T1000 (cell line): ENCODE results near the gene TUBA3C.

Experiments used
- DNase-seq: peaks from one replicate; lab custom pipeline; 2025; ENCODE audit warnings: mixed read lengths; lab: John Stamatoyannopoulos, UW

The TUBA3C gene

GRCh38 chr13:19161308-19161707 lies 20.3 kb downstream of the TUBA3C start:
- DNase-seq: no peak

- no peak for DNase-seq
These were observed 21.7 kb downstream of the TUBA3C start for GRCh38 chr13:19159761-19160420.

DNA sequence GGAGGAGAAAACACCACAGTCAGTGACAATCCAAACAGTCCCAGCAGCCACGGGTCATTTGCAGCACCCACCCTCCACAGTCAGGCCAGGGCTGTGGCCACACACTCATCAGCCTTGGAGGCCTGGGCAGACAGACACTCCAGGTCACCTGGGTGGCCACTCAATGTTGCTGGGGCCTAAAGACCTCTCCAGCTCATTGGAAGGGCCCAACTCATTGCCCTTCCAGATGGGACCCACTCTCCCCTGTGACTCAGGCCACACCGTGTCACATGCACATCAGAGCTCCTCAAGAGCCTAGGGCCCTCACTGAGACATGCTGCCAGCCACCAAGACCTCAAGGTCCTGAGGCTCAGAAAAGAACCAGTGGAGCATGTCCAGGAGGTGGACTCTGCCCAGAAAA lies 22.4 kb downstream of the TUBA3C start:
- DNase-seq: no peak

DNA sequence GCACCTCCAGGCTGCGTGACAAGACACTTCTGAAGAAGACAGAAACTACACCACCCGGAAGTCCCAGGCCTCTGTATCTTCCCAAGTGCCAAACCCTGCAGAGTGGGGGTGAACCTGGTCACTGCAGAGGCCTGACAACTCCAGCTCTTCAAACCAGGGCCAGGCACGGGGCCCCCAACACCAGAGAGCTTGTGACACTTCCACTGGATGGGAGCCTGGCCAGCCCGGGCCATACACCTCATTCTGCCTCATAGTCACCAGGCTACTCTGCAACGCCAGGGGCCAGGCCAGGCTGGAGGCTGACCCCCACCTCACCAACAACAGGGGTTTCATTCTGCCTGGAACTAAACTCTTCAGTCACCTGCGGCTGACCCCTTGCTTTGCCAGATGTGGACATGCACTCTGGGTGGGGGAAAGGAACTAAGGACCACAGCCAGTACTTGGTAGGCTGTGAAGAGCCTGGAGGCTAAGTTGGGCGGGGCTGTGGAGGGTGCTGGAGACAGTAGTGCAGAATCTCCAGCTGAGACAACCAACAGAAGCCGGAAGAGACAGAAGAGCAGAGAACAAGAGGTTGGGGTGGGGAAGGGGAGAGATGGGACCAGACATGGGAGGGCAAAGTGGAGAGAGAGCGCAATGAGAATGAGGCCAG lies 23.0 kb downstream of the TUBA3C start:
- DNase-seq: no peak

GRCh38 chr13:19158006-19158405 lies 23.6 kb downstream of the TUBA3C start:
- no peak for DNase-seq

- no peak for DNase-seq
These were observed 24.2 kb downstream of the TUBA3C start for GRCh38 chr13:19157461-19157860.

- no peak for DNase-seq
These were observed 25.4 kb downstream of the TUBA3C start for GRCh38 chr13:19156013-19156825.

DNA sequence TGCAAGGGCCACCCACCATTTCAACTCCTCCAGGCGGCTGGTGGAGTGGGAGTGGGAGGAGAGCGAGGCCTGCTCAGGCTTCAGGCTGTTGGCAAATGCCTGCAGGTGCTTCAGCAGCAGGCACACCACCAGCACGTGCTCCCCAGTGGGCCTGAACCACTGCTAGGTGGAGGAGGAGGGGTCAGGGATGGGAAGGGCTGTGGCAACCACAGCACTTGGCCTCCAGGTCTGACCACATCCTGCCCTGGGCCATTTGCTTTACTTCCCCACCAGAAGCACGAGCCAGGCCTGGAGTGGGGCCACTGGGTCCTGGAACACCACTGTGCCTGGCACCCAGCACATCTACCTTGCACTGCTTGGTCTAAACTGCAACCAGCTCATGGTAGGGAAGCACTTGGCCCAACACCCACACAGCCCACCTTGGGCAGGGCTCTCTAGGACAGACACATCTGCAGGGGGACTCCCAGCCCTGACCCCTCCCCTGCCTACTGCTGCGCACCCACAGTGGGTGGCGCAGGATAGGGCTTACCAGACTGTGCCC lies 26.2 kb downstream of the TUBA3C start:
- no peak for DNase-seq

GRCh38 chr13:19154843-19155242 lies 26.8 kb downstream of the TUBA3C start:
- no peak for DNase-seq

DNA sequence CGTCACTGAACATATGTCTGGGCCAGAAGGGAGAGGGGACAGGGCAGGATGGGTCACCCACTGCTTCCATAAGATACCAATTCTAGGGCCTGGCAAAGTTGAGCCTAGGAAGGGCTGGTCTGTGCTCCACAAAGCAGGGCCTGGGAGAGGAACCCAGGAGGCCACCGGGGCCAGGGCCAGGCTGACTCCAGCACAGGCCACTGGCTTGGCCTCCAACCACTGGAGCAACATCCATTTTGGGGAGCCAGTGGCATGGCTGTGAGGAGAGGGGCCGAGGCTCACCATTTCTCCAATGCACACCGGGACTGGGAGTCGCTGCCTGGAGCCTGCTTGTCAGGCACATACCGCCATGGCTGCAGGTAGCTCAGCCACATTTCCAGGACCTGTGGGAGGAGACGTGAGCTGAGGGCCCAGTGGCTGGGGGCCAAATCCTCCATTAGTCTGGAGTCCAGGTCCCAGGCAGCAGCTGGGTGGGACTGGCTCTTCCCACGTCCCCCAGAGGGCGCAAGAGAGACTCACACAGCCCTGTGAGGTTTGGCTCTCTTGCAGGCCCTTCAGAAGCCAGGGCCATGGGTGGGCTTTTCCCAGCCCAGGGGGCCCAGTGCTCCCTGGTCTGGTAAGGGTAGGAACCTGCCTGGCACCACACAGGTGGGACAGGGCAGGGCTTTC lies 27.7 kb downstream of the TUBA3C start:
- no peak for DNase-seq

DNA sequence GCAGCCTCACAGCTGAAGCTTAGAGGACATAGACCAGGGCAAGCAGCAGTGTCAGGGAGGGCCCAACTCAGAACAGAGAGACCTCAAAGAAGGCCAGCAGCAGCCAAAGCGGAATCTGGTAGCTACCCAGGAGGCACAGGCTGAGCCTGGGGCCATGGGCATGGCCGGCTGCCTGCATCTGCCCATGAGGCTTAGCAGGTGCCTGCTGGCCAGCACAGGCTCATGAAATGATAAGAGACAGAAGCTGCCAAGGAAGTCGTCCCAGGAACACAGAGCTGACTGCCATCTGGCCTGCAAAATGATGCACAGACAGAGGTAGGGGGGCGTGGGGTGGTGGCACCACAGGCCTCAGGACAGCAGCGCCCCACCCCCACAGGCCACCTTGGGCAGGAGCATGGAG lies 29.2 kb downstream of the TUBA3C start:
- DNase-seq: no peak

DNA sequence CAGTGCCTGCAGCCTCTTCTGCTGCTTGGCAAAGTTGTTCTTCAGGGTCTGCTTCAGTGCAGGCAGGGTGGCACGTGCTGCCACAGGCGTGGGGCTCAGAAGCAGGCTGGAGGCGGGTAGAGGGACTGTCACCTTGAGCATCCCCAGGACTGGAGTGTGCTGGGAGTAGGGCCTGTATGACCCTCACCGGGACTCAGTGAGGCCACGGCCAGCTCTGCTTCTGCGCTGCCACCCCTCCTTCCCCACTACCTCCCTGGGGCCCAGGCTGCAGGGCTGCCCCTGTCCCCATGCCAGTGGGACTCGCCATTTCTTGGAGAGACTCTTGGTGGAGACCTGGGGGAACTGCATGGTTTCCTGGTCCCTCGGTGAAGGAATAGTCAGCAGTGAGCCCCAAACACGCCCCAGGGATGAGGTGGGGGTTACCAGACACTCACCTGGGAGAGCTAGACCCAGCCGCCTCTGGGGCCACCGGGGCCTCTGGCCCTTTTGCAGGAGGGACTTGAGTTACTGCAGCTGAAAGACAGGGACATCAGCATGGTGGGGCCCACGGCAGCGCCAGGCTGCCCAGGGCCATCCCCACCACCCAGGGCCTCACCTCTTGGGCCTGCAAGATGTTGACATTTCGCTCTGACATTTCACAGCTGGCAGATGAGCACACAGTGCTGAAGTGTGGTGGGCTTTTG lies 29.9 kb downstream of the TUBA3C start:
- DNase-seq: no peak

DNA sequence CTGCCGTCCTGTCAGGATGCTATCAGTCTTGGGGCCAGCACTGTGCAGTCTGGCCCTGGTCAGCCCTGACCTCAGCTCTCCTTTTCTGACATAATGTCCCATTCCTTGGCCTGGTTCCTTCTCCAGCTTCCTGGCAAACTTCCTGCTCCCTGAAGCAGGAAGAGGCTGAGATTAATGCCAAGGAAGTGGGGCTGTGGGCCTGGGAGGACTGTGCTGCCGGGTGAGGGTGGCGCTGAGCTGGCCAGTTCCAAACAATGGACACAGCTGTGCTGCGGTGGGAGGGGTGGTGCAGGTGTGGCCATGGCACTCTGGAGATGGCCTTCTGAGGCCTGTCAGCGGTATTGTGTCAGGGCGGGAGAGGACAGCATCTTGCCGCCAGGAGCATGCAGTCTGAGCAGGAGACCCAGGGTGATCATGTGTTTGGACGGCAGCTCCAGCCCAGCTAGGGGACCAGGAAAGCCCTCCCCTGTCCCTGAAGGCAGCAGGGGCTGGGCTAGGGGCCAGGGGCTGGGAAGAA lies 30.9 kb downstream of the TUBA3C start:
- DNase-seq: no peak

DNA sequence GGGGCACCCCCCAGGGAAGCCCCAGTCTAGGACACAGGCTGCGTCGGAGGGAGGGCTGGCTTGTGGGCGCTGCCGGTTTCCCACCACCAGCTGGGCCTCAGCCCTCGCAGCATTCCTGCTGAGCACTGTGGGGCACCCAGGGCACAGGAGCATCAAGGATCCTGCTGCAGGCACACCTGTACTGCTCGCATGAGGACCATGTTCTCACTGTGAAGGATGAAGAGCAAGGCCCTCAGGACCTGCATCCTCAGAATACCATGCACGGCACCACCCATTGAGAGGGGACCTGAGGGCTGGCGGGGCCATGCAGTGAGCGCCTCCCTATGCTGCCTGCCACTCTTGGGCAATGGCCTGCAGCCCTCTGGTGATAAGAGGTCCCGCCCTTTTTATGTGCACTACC lies 31.4 kb downstream of the TUBA3C start:
- no peak for DNase-seq

DNA sequence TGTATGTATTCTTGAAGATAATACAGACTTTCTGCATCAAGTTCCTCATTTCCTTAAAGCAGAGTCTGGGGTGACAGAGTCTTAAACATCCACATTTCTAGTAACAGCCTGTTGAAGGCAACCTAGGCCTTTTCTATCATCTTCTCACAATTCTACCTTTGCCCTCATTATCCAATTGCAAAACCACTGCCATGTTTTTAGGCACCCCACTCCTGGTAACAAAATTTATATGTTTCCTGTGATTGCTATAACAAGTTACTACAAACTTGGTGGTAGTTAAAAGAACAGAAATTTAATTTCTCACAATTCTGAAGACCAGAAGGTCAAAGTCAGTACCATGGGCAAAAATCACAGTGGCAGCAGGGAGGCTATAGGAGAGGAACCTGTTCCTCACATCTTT lies 33.1 kb downstream of the TUBA3C start:
- no peak for DNase-seq
